Natural killer cell (primary cell): Measurements from ENCODE around the gene NR1I3. TPM values are rescaled to one million over a fixed set of nuclear protein-coding genes. Genes with fewer than 3 reads are reported as not detected.

ENCODE experiments used
- ATAC-seq, 3 donors: fragments of 150-1000 bp in 2 of 3; fragments of 200-7000 bp in 1 of 3; cut with Tn5 transposase; 1 replicate in 1 of 3; 2 replicates in 2 of 3; pipeline ENCODE4 v1.10.0; 2021; ENCODE audit warnings: mild to moderate bottlenecking in 2 of 3, moderate library complexity in 2 of 3
- DNase-seq, 2 donors: peaks; one replicate each; pipeline versions ENCODE4 v3.0.0 to v3.0.0-alpha.2; 2013 to 2021; ENCODE audit warnings: mixed read lengths in 1 of 2
- H3K27ac ChIP-seq: one replicate; pipeline ENCODE4 v1.5.1; 2013; ENCODE audit warnings: mild to moderate bottlenecking, low read length
- H3K27me3 ChIP-seq: one replicate; pipeline ENCODE4 v1.6.1; 2013; ENCODE audit warnings: low read length; ENCODE audit not compliant: control insufficient read depth, insufficient read depth
- H3K36me3 ChIP-seq: one replicate; pipeline ENCODE4 v1.6.1; 2013; ENCODE audit warnings: low read length; ENCODE audit not compliant: control insufficient read depth, insufficient read depth
- H3K4me1 ChIP-seq: one replicate; pipeline ENCODE4 v1.6.1; 2013; ENCODE audit warnings: low read length; ENCODE audit not compliant: control insufficient read depth, insufficient read depth
- H3K4me3 ChIP-seq: one replicate; pipeline ENCODE4 v1.5.1; 2013; ENCODE audit warnings: low read length
- H3K9me3 ChIP-seq: one replicate; pipeline ENCODE4 v1.6.1; 2013; ENCODE audit warnings: low read length; ENCODE audit not compliant: control insufficient read depth, insufficient read depth
- H3K27ac Mint-ChIP-seq, 2 donors: one replicate each; pipeline ENCODE4 v1.8.0; 2022; ENCODE audit warnings: mild to moderate bottlenecking in 2 of 2, mixed read lengths in 2 of 2, moderate library complexity in 1 of 2
- H3K27me3 Mint-ChIP-seq, 2 donors: one replicate each; pipeline ENCODE4 v1.8.0; 2022; ENCODE audit warnings: low read depth in 2 of 2, mixed read lengths in 2 of 2
- H3K36me3 Mint-ChIP-seq: one replicate; pipeline ENCODE4 v1.8.0; 2022; ENCODE audit warnings: mixed read lengths
- H3K4me1 Mint-ChIP-seq, 2 donors: one replicate each; pipeline ENCODE4 v1.8.0; 2022; ENCODE audit warnings: mixed read lengths in 2 of 2
- H3K4me3 Mint-ChIP-seq: one replicate; pipeline ENCODE4 v1.8.0; 2022; ENCODE audit warnings: mild to moderate bottlenecking, moderate library complexity, mixed read lengths
- H3K9me3 Mint-ChIP-seq, 2 donors: one replicate each; pipeline ENCODE4 v1.8.0; 2022; ENCODE audit warnings: mixed read lengths in 2 of 2
- WGBS: methylation state at CpG from one replicate; pipeline ENCODE4 v1.1.7; 2013; ENCODE audit warnings: missing lambda C conversion rate; ENCODE audit not compliant: insufficient coverage; 5-methylcytosine and 5-hydroxymethylcytosine counted together
- intact Hi-C: fragments of 100-400 bp; cut with micrococcal nuclease; formaldehyde crosslinking; loops from one replicate; pipeline ENCODE4 v1.14.2; 2022
- total RNA-seq, 4 donors: library from RNA; stranded (reverse); fragments of 120-200 nt in 1 of 4; gene quantifications; one replicate each; pipeline versions ENCODE4 v1.2.3 to v1.2.4, GENCODE V29; 2013 to 2022
- TF ChIP-seq, protein P1 (sequence below): fragments of 200-600 bp; IDR thresholded peaks from one replicate; pipeline ENCODE4 v1.8.0; 2022; ENCODE audit warnings: antibody characterized with exemption

The NR1I3 gene
- total RNA-seq, 3 donors from 2014 or later (not counting 1 experiment from before 2014, with no cell fraction given) = not detected

DNA sequence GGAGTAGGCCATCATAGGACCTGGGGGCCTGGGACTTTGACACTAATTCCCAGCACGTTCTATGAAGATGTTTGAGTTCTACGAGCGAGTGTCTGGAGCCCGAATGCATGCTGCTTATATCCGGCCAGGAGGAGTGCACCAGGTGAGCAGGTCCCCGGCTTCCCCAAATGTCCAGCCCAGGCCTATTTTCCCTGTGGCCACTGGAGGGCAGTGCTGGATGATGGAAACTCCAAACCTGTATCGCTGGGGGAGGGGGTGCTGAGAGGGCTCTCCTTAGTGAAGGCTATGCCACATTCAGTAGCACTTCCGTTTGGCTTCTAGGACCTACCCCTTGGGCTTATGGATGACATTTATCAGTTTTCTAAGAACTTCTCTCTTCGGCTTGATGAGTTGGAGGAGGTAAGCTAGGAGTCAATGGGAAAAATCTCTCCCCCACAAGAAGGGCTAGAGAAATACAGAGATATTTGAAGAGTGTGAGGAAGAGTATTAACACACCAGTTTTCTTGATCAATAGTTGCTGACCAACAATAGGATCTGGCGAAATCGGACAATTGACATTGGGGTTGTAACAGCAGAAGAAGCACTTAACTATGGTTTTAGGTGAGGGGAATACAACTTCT is 28.1 kb downstream of the NR1I3 start:
- Mint-ChIP-seq H3K27me3 (no peaks in the 10 kb centered on the region), H3K4me3 (peak overlapping the region; percentile 52), H3K9me3 (no peaks in the 10 kb centered on the region), H3K4me1 (peaks cover 38 to 45% of the 10 kb centered on the region in 2 donors), H3K36me3 (peaks cover 22% of the 10 kb centered on the region), H3K27ac (peak overlapping the region; percentile 77 to 87)
- H3K9me3 ChIP-seq = no peaks in the 10 kb centered on the region
- H3K27me3 ChIP-seq = no peaks in the 10 kb centered on the region
- H3K4me1 ChIP-seq = peaks cover 16% of the 10 kb centered on the region
- no peak overlapping the region for H3K4me3 ChIP-seq
- peaks cover 72% of the 10 kb centered on the region for H3K36me3 ChIP-seq
- peak; percentile 74 to 86 for DNase-seq
- ATAC-seq = peak; percentile 96 to 100 (median 99)
- 47% methylated on average over 10 of the region's 11 CpGs for WGBS
- no peak overlapping the region for H3K27ac ChIP-seq
- intact Hi-C loops = loop anchor here (1.0 to 10.0 kb wide), 4 partner anchors 15 to 525 kb away; partner anchors contain the start of gene FCGR3A
- TF ChIP-seq, protein P1, sequence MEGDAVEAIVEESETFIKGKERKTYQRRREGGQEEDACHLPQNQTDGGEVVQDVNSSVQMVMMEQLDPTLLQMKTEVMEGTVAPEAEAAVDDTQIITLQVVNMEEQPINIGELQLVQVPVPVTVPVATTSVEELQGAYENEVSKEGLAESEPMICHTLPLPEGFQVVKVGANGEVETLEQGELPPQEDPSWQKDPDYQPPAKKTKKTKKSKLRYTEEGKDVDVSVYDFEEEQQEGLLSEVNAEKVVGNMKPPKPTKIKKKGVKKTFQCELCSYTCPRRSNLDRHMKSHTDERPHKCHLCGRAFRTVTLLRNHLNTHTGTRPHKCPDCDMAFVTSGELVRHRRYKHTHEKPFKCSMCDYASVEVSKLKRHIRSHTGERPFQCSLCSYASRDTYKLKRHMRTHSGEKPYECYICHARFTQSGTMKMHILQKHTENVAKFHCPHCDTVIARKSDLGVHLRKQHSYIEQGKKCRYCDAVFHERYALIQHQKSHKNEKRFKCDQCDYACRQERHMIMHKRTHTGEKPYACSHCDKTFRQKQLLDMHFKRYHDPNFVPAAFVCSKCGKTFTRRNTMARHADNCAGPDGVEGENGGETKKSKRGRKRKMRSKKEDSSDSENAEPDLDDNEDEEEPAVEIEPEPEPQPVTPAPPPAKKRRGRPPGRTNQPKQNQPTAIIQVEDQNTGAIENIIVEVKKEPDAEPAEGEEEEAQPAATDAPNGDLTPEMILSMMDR = peak; percentile 77

DNA sequence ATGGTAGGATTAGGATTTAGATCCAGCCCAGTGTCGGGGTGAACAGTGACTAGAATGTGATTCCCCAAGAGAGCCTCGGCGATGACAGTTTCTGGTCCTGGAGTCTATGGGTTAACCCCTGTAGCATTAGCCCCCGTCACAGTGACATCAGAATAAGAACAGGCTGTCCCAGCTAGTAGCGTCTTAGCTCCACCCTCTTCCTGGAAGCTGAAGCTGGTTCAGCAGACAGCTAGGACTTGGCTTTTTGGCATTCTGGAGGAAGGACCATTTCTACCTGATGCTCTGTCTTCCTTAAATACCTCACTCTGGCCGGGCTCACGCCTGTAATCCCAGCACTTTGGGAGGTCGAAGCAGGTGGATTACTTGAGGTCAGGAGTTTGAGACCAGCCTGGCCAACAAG is 30.8 kb downstream of the NR1I3 start:
- peaks cover 36 to 38% of the 10 kb centered on the region in 2 donors for H3K4me1 Mint-ChIP-seq

DNA sequence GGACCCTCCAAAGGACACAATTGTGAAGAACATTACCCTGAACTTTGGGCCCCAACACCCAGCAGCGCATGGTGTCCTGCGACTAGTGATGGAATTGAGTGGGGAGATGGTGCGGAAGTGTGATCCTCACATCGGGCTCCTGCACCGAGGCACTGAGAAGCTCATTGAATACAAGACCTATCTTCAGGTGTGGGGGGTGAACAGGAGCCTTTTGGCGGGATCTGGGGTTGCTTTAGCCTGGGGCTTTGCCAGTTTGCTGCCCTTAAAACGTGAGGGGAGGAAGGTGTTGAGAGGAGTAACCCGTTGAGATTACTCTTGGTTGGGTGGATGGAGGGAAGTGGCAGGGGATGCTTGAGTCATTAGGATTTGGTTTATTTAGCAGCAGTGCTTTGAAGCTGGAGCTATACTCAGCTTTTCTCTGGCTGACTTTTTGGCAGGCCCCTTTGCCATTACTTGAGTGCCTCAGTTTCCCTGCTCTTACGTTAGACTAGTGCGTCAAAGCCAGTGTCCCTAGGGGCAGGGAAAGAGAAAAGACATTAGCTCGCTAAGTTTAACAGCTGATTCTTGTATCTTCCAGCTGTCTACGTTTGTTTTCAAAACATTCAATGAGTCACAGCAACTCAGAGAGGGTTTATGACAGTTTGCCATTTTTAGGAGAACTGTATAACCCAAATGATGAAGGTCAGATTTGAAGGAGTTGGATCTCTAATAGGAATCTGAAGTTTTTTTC is 31.4 kb downstream of the NR1I3 start:
- Histone ChIP-seq H3K4me3 (no peak overlapping the region), H3K9me3 (no peaks in the 10 kb centered on the region), H3K36me3 (peaks cover 55% of the 10 kb centered on the region), H3K27ac (no peak overlapping the region), H3K27me3 (no peaks in the 10 kb centered on the region), H3K4me1 (peaks cover 23% of the 10 kb centered on the region)
- intact Hi-C loops = no loop called here
- H3K4me1 Mint-ChIP-seq = peaks cover 40 to 42% of the 10 kb centered on the region in 2 donors
- ATAC-seq (no peak), DNase-seq (no peak)
- H3K27ac Mint-ChIP-seq = peak overlapping the region in 1 of 2 donors; percentile 38
- no peaks in the 10 kb centered on the region for H3K27me3 Mint-ChIP-seq
- 95% methylated on average over 12 of the region's 12 CpGs for WGBS
- H3K4me3 Mint-ChIP-seq = no peak overlapping the region
- peaks cover 22% of the 10 kb centered on the region for H3K36me3 Mint-ChIP-seq
- no peaks in the 10 kb centered on the region for H3K9me3 Mint-ChIP-seq
- TF ChIP-seq, protein P1 = no peak

More for the DNA sequence above, 30.8 kb downstream of the NR1I3 start:
- intact Hi-C loops = no loop called here
- peaks cover 61% of the 10 kb centered on the region for H3K36me3 ChIP-seq
- peaks cover 19% of the 10 kb centered on the region for H3K4me1 ChIP-seq
- H3K9me3 ChIP-seq = no peaks in the 10 kb centered on the region
- no peak overlapping the region for H3K4me3 ChIP-seq
- Mint-ChIP-seq H3K4me3 (no peak overlapping the region), H3K27ac (no peak overlapping the region), H3K9me3 (no peaks in the 10 kb centered on the region), H3K27me3 (no peaks in the 10 kb centered on the region), H3K36me3 (peaks cover 22% of the 10 kb centered on the region)
- TF ChIP-seq, protein P1 = no peak
- 94% methylated on average over 8 of the region's 8 CpGs for WGBS
- no peak for ATAC-seq
- H3K27ac ChIP-seq = no peak overlapping the region
- no peaks in the 10 kb centered on the region for H3K27me3 ChIP-seq
- no peak for DNase-seq
